H7 (cell line): ENCODE results near the gene GSK3B. TPM values are rescaled to one million over a fixed set of nuclear protein-coding genes. Genes with fewer than 3 reads are reported as not detected.
"Not testable (repeated sequence)": the region's sequence is repeated elsewhere in the genome, so short reads cannot be mapped to it uniquely, and the experiment has no call there.

Experiments used
- DNase-seq: peaks from one replicate; pipeline ENCODE4 v3.0.0; 2012
- H3K27me3 ChIP-seq: 2 replicates; pipeline ENCODE4 v1.6.0; 2011; ENCODE audit warnings: mild to moderate bottlenecking, low read length; ENCODE audit not compliant: control insufficient read depth, insufficient read depth
- H3K36me3 ChIP-seq: replicated peaks from 2 replicates; pipeline ENCODE4 v1.5.1; 2011; ENCODE audit warnings: low read length; ENCODE audit not compliant: control insufficient read depth, insufficient read depth
- H3K4me3 ChIP-seq: 2 replicates; pipeline ENCODE4 v1.5.1; 2011; ENCODE audit warnings: low read depth, mild to moderate bottlenecking, control low read depth, low read length, moderate library complexity; ENCODE audit not compliant: insufficient read depth
- total RNA-seq: library from RNA; depleted of rRNA; stranded (reverse); fragments of >200 nt; shearing (Covaris generic); gene quantifications from 2 replicates; pipeline ENCODE4 v1.2.3, GENCODE V29; 2014

Gene GSK3B
- total RNA-seq, 1 experiment from 2014 or later = 34.0 TPM

DNA sequence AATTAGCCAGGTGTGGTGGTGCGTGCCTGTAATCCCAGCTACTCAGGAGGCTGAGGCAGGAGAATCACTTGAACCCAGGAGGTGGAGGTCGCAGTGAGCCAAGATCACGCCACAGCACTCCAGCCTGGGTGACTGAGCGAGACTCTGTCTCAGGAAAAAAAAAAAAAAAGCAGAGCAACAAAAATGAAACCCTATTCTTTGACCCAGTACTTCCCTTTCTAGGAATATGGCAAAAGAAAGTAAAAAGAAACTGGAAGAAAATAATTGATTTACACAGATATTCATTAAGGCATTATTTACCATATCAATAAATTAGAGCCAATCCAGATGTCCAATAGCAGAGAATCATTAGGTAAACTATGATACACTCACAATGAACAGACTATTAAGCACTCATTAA lies 67.0 kb downstream of the GSK3B start:
- no peaks in the 10 kb centered on the region for H3K36me3 ChIP-seq
- no peak overlapping the region for H3K4me3 ChIP-seq
- no peak for DNase-seq

DNA sequence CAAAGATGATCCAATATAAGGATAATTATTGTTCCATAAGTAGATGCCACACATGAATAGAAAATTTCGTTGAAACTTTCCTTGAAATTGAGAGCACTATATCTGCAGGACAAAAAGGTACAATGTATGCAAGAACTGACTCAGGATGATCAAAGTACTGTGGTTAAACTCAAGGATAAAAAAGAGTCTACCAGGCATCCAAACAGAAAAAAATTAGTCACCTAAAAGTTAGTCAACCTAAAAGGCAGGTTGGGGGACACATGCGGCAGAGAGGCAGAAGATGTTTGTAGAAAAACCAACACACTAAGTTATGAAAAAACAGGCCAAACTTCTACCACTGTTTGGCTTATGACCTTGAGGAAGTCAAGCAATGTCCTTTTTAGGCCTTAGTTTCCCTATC lies 68.7 kb downstream of the GSK3B start:
- DNase-seq = no peak
- no peak overlapping the region for H3K4me3 ChIP-seq
- no peaks in the 10 kb centered on the region for H3K27me3 ChIP-seq
- H3K36me3 ChIP-seq = no peaks in the 10 kb centered on the region

More for the DNA sequence above, 67.0 kb downstream of the GSK3B start:
- H3K27me3 ChIP-seq = no peaks in the 10 kb centered on the region

DNA sequence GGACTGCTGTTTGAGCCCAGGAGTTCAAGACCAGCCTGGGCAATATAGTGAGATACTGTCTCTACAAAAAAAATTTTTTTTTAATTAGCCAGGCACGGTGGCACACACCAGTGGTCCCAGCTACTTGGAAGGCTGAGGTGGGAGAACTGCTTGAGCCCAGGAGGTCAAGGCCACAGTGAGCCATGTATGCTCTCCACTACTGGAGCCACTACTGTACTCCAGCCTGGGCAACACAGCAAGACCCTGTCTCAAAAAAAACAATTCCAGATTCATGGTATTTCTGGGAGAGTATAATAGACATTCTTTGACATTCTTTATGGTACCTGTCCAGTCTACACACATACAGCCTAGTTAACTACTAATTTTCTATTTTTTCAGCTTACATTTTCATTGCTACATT lies 70.1 kb downstream of the GSK3B start:
- H3K4me3 ChIP-seq = no peak overlapping the region
- no peaks in the 10 kb centered on the region for H3K27me3 ChIP-seq
- no peaks in the 10 kb centered on the region for H3K36me3 ChIP-seq
- DNase-seq = no peak

DNA sequence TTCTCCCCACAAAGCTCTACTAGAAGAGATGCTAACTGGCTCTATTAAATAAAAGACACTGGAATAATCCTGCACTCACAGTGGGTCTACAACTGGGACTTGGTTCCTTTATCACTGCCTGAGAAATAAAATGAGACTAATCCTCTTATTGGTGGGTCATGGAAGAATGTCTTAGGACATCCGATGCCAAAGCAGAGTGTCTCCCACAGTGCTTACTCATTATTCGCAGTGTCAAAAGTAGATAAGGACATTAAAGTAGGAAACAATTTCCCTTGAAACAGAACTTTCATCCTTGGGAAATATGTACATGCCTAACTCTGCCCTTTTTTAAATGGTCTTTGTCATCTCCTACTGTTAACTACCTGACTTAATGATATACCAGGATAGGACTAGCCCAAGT lies 71.5 kb downstream of the GSK3B start:
- Histone ChIP-seq H3K27me3 (no peaks in the 10 kb centered on the region), H3K4me3 (no peak overlapping the region), H3K36me3 (no peaks in the 10 kb centered on the region)
- DNase-seq = no peak

DNA sequence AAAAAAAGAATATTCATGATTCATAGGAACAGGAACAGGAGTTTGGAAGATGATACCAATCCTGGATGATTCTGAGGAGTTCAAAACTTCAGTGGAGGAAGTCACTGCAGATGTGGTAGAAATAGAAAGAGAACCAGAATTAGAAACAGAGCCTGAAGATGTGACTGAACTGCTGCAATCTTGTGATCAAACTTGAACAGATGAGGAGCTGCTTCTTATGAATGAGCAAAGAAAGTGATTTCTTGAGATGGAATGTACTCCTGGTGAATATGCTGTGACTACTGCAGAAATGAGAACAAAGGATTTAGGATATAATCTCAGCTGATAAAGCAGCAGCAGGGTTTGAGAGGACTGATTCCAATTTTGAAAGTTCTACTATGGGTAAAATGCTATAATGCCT lies 72.7 kb downstream of the GSK3B start:
- no peak overlapping the region for H3K4me3 ChIP-seq
- H3K27me3 ChIP-seq = no peaks in the 10 kb centered on the region
- no peak for DNase-seq
- no peaks in the 10 kb centered on the region for H3K36me3 ChIP-seq

DNA sequence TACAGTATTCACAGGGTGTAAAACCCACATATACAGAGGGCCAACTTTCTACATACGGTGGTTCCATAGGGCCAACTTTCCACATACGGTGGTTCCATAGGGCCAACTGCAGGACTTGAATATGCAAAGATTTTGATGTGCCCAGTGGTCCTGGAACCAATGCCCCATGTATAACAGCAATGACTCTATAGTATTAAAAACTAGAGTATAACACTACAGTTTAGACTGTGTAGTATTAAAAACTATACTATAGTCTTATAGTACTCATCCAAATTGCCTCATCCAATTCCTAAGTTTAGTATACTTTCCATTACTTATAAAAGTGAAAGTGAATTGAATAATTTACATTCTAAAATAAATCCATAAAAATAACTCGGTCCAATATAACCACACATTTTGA lies 75.9 kb downstream of the GSK3B start:
- DNase-seq = no peak
- no peaks in the 10 kb centered on the region for H3K36me3 ChIP-seq
- H3K27me3 ChIP-seq = no peaks in the 10 kb centered on the region
- no peak overlapping the region for H3K4me3 ChIP-seq

DNA sequence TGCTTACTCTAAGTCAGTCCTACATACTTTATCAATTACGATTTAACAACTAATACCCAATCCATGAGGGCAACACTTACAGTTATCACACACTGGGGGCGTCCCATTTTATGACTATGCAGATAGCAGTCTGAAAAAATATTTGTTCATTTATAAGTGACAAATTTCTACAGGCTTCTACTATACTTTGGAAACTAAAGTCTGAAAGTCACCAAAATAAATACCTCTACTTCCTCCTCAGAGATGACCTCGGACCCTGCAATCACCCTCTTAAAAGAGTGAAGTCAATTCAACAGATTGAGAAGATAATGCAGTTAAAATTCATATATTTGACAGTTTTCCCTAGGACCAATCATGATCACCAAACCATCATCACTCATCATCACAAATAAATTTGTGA lies 76.6 kb downstream of the GSK3B start:
- H3K27me3 ChIP-seq = no peaks in the 10 kb centered on the region
- no peak overlapping the region for H3K4me3 ChIP-seq
- H3K36me3 ChIP-seq = no peaks in the 10 kb centered on the region
- no peak for DNase-seq

DNA sequence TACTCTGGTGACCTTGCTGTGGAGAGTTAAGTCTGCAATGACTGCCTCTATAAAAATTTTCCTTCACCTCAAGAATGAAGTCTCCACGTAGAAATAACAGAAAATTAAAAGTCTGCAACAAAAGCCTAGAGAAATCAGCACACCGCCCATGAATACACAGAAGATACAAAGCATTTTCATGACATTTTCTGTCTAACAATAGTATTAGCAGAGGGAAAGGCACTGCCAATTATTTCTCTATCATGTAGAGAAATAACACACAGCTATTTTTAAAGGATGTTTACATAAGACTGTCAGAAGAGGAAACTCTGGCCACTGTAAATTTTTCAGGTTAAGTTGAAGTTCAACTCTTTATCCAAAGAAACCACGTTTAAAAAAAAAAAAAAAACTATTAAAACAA lies 80.8 kb downstream of the GSK3B start:
- no peaks in the 10 kb centered on the region for H3K36me3 ChIP-seq
- no peak overlapping the region for H3K4me3 ChIP-seq
- no peaks in the 10 kb centered on the region for H3K27me3 ChIP-seq
- no peak for DNase-seq

DNA sequence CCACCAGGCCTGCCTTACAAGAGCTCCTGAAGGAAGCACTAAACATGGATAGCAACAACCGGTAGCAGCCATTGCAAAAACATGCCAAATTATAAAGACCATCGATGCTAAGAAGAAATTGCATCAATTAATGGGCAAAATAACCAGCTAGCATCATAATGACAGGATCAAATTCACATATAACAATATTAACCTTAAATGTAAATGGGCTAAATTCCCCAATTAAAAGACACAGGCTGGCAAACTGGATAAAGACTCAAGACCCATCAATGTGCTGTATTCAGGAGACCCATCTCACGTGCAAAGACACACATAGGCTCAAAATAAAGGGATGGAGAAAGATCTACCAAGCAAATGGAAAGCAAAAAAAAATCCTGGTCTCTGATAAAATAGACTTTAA lies 88.5 kb downstream of the GSK3B start:
- not testable (repeated sequence) for H3K27me3 ChIP-seq, H3K36me3 ChIP-seq, H3K4me3 ChIP-seq, DNase-seq

DNA sequence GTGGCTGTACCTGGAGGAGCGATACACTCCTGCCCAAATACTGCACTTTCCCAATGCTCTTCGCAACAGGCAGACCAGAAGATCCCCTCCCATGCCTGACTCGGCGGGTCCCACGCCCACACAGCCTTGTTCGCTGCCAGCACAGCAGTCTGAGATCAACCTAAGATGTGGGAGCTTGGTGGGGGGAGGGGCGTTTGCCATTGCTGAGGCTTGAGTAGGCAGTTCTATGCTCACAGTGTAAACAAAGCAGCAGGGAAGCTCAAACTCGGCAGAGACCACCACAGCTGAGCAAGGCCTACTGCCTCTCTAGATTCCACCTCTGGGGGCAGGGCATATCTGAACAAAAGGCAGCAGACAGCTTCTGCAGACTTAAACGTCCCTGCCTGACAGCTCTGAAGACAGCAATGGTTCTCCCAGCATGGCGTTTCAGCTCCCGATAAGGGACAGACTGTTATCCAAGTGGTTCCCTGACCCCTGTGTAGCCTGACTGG lies 90.2 kb downstream of the GSK3B start:
- not testable (repeated sequence) for H3K36me3 ChIP-seq, H3K27me3 ChIP-seq, H3K4me3 ChIP-seq, DNase-seq

DNA sequence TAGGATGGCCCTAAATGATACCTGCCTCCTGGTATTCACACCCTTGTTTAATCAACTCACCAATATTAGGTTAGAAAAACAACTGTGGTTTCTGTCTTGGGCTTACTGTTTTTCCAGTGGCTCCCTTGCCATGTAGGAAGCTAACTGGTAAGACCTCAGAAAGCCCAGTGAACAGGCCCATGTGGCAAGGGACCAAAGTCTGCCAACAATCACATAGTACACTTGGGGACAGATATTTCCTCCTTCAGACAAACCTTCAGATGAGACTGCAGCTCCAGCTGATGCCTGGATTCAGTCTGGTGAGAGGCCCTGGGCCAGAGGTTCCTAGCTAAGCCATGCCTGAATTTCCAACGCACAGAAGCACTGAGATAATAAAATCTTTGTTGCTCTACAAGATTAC lies 96.1 kb downstream of the GSK3B start:
- Histone ChIP-seq H3K27me3 (no peaks in the 10 kb centered on the region), H3K36me3 (no peaks in the 10 kb centered on the region; the same call in 1 of the 2 replicates), H3K4me3 (no peak overlapping the region)
- no peak for DNase-seq

DNA sequence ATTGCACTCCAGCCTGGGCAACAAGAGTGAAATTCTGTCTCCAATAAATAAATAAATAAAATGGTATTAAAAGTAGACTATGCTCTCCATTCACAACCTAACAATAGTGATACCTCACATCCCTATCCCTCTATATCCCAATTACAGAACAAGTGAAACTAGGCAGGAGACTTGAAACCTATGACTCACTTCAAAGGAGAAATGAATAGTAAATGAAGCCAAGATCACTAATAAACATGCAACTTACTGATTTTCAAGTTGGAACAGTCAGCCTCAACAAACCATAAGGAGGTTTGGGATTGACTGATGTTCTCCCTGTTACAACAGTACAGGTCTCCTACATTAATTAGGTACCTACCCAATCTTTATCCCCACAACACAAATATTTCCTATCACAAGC lies 103.4 kb downstream of the GSK3B start:
- no peaks in the 10 kb centered on the region for H3K36me3 ChIP-seq
- no peak for DNase-seq
- H3K4me3 ChIP-seq = no peak overlapping the region
- H3K27me3 ChIP-seq = no peaks in the 10 kb centered on the region

DNA sequence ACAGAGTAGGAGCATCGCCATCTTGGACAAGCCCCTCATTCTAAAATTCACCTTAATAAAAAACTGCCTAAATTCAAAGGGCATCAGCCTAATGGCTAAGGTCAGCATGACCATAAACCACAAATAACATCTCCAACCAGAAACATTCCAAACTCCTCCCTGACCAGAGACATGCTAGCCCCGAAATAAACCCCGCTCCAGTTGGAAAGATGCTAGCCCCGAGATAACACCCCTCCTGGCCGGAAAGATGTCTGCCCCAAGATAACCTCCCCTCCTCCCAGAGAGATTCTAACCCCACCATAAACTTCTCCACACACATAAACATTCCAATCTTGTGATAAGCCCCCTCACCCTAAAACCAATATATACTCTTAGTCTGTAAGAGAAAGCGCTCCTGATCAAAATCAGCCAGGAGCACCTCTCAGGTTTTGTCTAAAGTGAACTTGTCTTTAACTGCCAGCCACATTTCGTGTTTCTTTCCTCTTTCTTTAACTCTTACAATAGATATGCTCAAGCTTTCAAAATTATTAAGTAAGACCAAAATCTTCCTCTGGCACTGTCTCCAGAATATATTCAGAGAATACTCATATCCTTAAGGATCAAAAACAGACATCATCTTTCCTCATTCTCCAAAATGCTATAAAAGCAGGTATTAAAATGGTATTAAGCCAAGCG lies 104.1 kb downstream of the GSK3B start:
- Histone ChIP-seq H3K27me3 (no peaks in the 10 kb centered on the region), H3K36me3 (no peaks in the 10 kb centered on the region), H3K4me3 (no peak overlapping the region)
- DNase-seq = no peak

DNA sequence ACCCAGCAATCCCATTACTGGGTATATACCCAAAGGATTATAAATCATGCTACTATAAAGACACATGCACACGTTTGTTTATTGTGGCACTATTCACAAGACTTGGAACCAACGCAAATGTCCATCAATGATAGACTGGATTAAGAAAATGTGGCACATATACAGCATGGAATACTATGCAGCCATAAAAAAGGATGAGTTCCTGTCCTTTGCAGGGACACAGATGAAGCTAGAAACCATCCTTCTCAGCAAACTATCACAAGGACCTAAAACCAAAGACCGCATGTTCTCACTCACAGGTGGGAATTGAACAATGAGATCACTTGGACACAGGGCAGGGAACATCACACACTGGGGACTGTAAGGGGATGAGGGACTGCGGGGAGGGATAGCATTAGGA lies 107.4 kb downstream of the GSK3B start:
- not testable (repeated sequence) for DNase-seq, H3K4me3 ChIP-seq, H3K36me3 ChIP-seq, H3K27me3 ChIP-seq

DNA sequence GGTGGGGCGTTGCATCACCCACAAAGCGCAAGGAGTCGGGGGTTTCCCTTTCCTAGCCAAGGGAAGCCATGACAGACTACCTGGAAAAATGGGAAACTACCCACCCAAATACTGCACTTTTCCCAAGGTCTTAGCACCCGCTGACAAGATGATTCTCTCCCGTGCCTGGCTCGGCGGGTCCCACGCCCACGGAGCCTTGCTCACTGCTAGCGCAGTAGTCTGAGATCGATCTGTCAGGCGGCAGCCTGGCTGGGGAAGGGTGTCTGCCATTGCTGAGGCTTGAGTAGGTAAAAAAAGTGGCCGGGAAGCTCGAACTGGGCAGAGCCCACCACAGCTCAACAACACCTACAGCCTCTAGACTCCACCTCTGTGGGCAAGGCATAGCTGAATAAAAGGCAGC lies 112.9 kb downstream of the GSK3B start:
- no peak for DNase-seq
- no peaks in the 10 kb centered on the region for H3K27me3 ChIP-seq
- H3K4me3 ChIP-seq = no peak overlapping the region
- no peaks in the 10 kb centered on the region for H3K36me3 ChIP-seq
